ENCODE data around the gene ACTR5. TPM values are rescaled to one million over a fixed set of nuclear protein-coding genes. Genes with fewer than 3 reads are reported as not detected.

Gene ACTR5
- total RNA-seq, 1 experiment from 2014 or later: 18.3 TPM

GRCh38 chr20:38806855-38807655, 58.8 kb downstream of the ACTR5 start:
- intact Hi-C loops (cut with micrococcal nuclease): no loop called here
- CTCF ChIA-PET: no interaction called here
- ATAC-seq (no peak), DNase-seq (no peak)
- Histone ChIP-seq H4K20me1 (ENCODE audit: low read length) (no peaks in the 10 kb centered on the region), H3K79me2 (ENCODE audit: low read length) (no peaks in the 10 kb centered on the region), H3K27ac (ENCODE audit: low read length) (no peak overlapping the region), H3K9ac (ENCODE audit: low read length) (no peak overlapping the region), H3K27me3 (ENCODE audit: low read length) (peaks cover 67% of the 10 kb centered on the region), H3F3A (ENCODE audit: low read length, unreplicated experiment) (no peaks in the 10 kb centered on the region), H3K4me1 (ENCODE audit: insufficient read depth, low read length) (peaks cover 3% of the 10 kb centered on the region; the same call in 1 of the 2 replicates), H3K9me3 (ENCODE audit: low read length) (no peaks in the 10 kb centered on the region), H3K4me2 (ENCODE audit: low read length) (no peak overlapping the region), H2AFZ (ENCODE audit: low read length) (no peak overlapping the region), H3K4me3 (ENCODE audit: low read length) (no peak overlapping the region), H3K36me3 (ENCODE audit: low read depth, low read length) (no peaks in the 10 kb centered on the region), H3K9me2 (replicated peaks; ENCODE audit: low read length) (no peaks in the 10 kb centered on the region)
- no TSS peak for BruUV-seq (replicated peaks)
- POLR2A ChIA-PET (ENCODE audit: unreplicated experiment): no interaction called here
- no peak for TF ChIP-seq CTCF (conservative IDR thresholded peaks at IDR 0.05; ENCODE audit: low read depth, low read length)

- Histone ChIP-seq H3K9me2 (replicated peaks; ENCODE audit: low read length) (no peaks in the 10 kb centered on the region), H3K9ac (ENCODE audit: low read length) (no peak overlapping the region), H3K27me3 (ENCODE audit: low read length) (peaks cover 88% of the 10 kb centered on the region), H3K36me3 (ENCODE audit: low read depth, low read length) (no peaks in the 10 kb centered on the region), H3F3A (ENCODE audit: low read length, unreplicated experiment) (no peaks in the 10 kb centered on the region), H3K4me2 (ENCODE audit: low read length) (no peak overlapping the region), H3K27ac (ENCODE audit: low read length) (no peak overlapping the region), H2AFZ (ENCODE audit: low read length) (no peak overlapping the region), H3K9me3 (ENCODE audit: low read length) (no peaks in the 10 kb centered on the region), H3K4me1 (ENCODE audit: insufficient read depth, low read length) (peaks cover 3% of the 10 kb centered on the region; the same call in 1 of the 2 replicates), H3K79me2 (ENCODE audit: low read length) (no peaks in the 10 kb centered on the region), H3K4me3 (ENCODE audit: low read length) (no peak overlapping the region), H4K20me1 (ENCODE audit: low read length) (no peaks in the 10 kb centered on the region)
- ChIA-PET CTCF (no interaction called here), POLR2A (ENCODE audit: unreplicated experiment) (no interaction called here)
- intact Hi-C loops (cut with micrococcal nuclease): no loop called here
- ATAC-seq (no peak), DNase-seq (no peak)
- no TSS peak for BruUV-seq (replicated peaks)
- TF ChIP-seq CTCF (conservative IDR thresholded peaks at IDR 0.05; ENCODE audit: low read depth, low read length): no peak
- TF ChIP-seq EZH2phosphoT487 (IDR thresholded peaks at IDR 0.05; ENCODE audit: borderline replicate concordance, low read length): no peak
These were observed 61.7 kb downstream of the ACTR5 start for GRCh38 chr20:38809942-38810341.

- Histone ChIP-seq H3K9ac (ENCODE audit: low read length) (no peak overlapping the region), H3F3A (ENCODE audit: low read length, unreplicated experiment) (no peaks in the 10 kb centered on the region), H3K27ac (ENCODE audit: low read length) (no peak overlapping the region), H3K36me3 (ENCODE audit: low read depth, low read length) (no peaks in the 10 kb centered on the region), H3K4me3 (ENCODE audit: low read length) (no peak overlapping the region), H3K4me1 (ENCODE audit: insufficient read depth, low read length) (no peaks in the 10 kb centered on the region), H3K79me2 (ENCODE audit: low read length) (no peaks in the 10 kb centered on the region), H2AFZ (ENCODE audit: low read length) (no peak overlapping the region), H3K9me2 (replicated peaks; ENCODE audit: low read length) (no peaks in the 10 kb centered on the region), H3K4me2 (ENCODE audit: low read length) (no peak overlapping the region), H4K20me1 (ENCODE audit: low read length) (no peaks in the 10 kb centered on the region), H3K9me3 (ENCODE audit: low read length) (no peaks in the 10 kb centered on the region), H3K27me3 (ENCODE audit: low read length) (peaks cover 80% of the 10 kb centered on the region)
- ChIA-PET CTCF (no interaction called here), POLR2A (ENCODE audit: unreplicated experiment) (no interaction called here)
- intact Hi-C loops (cut with micrococcal nuclease): no loop called here
- no peak for TF ChIP-seq EZH2phosphoT487 (IDR thresholded peaks at IDR 0.05; ENCODE audit: borderline replicate concordance, low read length)
- DNase-seq (no peak), ATAC-seq (no peak)
- no TSS peak for BruUV-seq (replicated peaks)
These were observed 62.8 kb downstream of the ACTR5 start for GRCh38 chr20:38810926-38811630.
